SK-N-SH treated with all-trans-retinoic acid at 6 μM for 48 hours (cell line): Measurements from ENCODE around the gene SNRNP25.

Source experiments
- ATAC-seq: fragments of 200-7000 bp; cut with Tn5 transposase; 3 replicates; pipeline ENCODE4 v1.9.1; 2020; ENCODE audit warnings: mild to moderate bottlenecking, moderate library complexity
- ARNTL ChIP-seq: fragments of 450-650 bp; formaldehyde crosslinking; IDR thresholded peaks from 2 replicates; pipeline ENCODE4 v1.5.0; 2020; ENCODE audit warnings: low read depth, mild to moderate bottlenecking, moderate library complexity, borderline replicate concordance
- BACH2 ChIP-seq: fragments of 250-450 bp; sonication (Bioruptor Pico); IDR thresholded peaks from 2 replicates; pipeline ENCODE4 v1.9.0; 2021; ENCODE audit warnings: mild to moderate bottlenecking, borderline replicate concordance
- CSDC2 ChIP-seq: fragments of 250-450 bp; sonication (Bioruptor Pico); IDR thresholded peaks from 2 replicates; pipeline ENCODE4 v1.5.0; 2020; ENCODE audit warnings: mild to moderate bottlenecking, moderate library complexity
- ESRRG ChIP-seq: fragments of 250-450 bp; sonication (Bioruptor Pico); IDR thresholded peaks from 2 replicates; pipeline ENCODE4 v1.6.1; 2021; ENCODE audit warnings: mild to moderate bottlenecking
- GLIS3 ChIP-seq: fragments of 250-450 bp; sonication (Bioruptor Pico); IDR thresholded peaks from 2 replicates; pipeline ENCODE4 v1.5.0; 2020; ENCODE audit warnings: mild to moderate bottlenecking, moderate library complexity
- ISL1 ChIP-seq: fragments of 250-450 bp; sonication (Bioruptor Pico); IDR thresholded peaks from 2 replicates; pipeline ENCODE4 v2.1.2; 2022; ENCODE audit warnings: mild to moderate bottlenecking, moderate library complexity
- OSR1 ChIP-seq: fragments of 250-450 bp; sonication (Bioruptor Pico); IDR thresholded peaks from 2 replicates; pipeline ENCODE4 v1.8.0; 2022; ENCODE audit warnings: moderate library complexity, mild to moderate bottlenecking, inconsistent platforms
- PPARA ChIP-seq: fragments of 250-450 bp; sonication (Bioruptor Pico); IDR thresholded peaks from 2 replicates; pipeline ENCODE4 v1.5.0; 2020; ENCODE audit warnings: mild to moderate bottlenecking, borderline replicate concordance
- RARB ChIP-seq: fragments of 250-450 bp; sonication (Bioruptor Pico); IDR thresholded peaks from 2 replicates; pipeline ENCODE4 v1.8.0; 2021; ENCODE audit warnings: mild to moderate bottlenecking, moderate library complexity
- SNAI2 ChIP-seq: fragments of 250-450 bp; sonication (Bioruptor Pico); IDR thresholded peaks from 2 replicates; pipeline ENCODE4 v1.5.0; 2020; ENCODE audit warnings: mild to moderate bottlenecking, moderate library complexity
- TCF4 ChIP-seq: fragments of 250-450 bp; sonication (Bioruptor Pico); IDR thresholded peaks from 2 replicates; pipeline ENCODE4 v1.8.0; 2021; ENCODE audit warnings: mild to moderate bottlenecking, moderate library complexity, borderline replicate concordance
- TOX ChIP-seq: fragments of 250-450 bp; sonication (Bioruptor Pico); IDR thresholded peaks from 2 replicates; pipeline ENCODE4 v1.8.0; 2021; ENCODE audit warnings: mild to moderate bottlenecking, moderate library complexity, borderline replicate concordance
- ZC3H10 ChIP-seq: fragments of 250-450 bp; sonication (Bioruptor Pico); IDR thresholded peaks from 2 replicates; pipeline ENCODE4 v1.5.1; 2021; ENCODE audit warnings: mild to moderate bottlenecking, moderate library complexity
- ZFP3 ChIP-seq: fragments of 250-450 bp; sonication (Bioruptor Pico); IDR thresholded peaks from 2 replicates; pipeline ENCODE4 v1.5.0; 2020; ENCODE audit warnings: mild to moderate bottlenecking, moderate library complexity
- ZFP30 ChIP-seq: fragments of 450-650 bp; formaldehyde crosslinking; IDR thresholded peaks from 2 replicates; pipeline ENCODE4 v1.5.0; 2022; ENCODE audit warnings: mild to moderate bottlenecking, moderate library complexity
- ZNF565 ChIP-seq: fragments of 450-650 bp; formaldehyde crosslinking; conservative IDR thresholded peaks from 2 replicates; pipeline ENCODE4 v1.5.0; 2020; ENCODE audit warnings: low read depth, mild to moderate bottlenecking, moderate library complexity
- ZNF70 ChIP-seq: fragments of 450-650 bp; formaldehyde crosslinking; IDR thresholded peaks from 2 replicates; pipeline ENCODE4 v1.5.0; 2020; ENCODE audit warnings: mild to moderate bottlenecking, moderate library complexity
- ZNF8 ChIP-seq: fragments of 450-650 bp; formaldehyde crosslinking; IDR thresholded peaks from 2 replicates; pipeline ENCODE4 v1.5.0; 2020; ENCODE audit warnings: mild to moderate bottlenecking, moderate library complexity
- TF ChIP-seq, protein P1 (sequence below): fragments of 250-450 bp; sonication (Bioruptor Pico); IDR thresholded peaks from 2 replicates; pipeline ENCODE4 v1.5.1; 2020; ENCODE audit warnings: low read depth, mild to moderate bottlenecking, moderate library complexity
- TF ChIP-seq, protein P2 (sequence below): fragments of 250-450 bp; sonication (Bioruptor Pico); IDR thresholded peaks from 2 replicates; pipeline ENCODE4 v1.8.0; 2020; ENCODE audit warnings: mild to moderate bottlenecking, moderate library complexity, borderline replicate concordance
- TF ChIP-seq, protein P3 (sequence below): fragments of 250-450 bp; sonication (Bioruptor Pico); IDR thresholded peaks from 2 replicates; pipeline ENCODE4 v1.8.0; 2021; ENCODE audit warnings: low read depth, mild to moderate bottlenecking, moderate library complexity, borderline replicate concordance
- TF ChIP-seq, protein P4 (sequence below): fragments of 250-450 bp; sonication (Bioruptor Pico); IDR thresholded peaks from 2 replicates; pipeline ENCODE4 v1.5.0; 2020; ENCODE audit warnings: mild to moderate bottlenecking, moderate library complexity

Gene SNRNP25

DNA sequence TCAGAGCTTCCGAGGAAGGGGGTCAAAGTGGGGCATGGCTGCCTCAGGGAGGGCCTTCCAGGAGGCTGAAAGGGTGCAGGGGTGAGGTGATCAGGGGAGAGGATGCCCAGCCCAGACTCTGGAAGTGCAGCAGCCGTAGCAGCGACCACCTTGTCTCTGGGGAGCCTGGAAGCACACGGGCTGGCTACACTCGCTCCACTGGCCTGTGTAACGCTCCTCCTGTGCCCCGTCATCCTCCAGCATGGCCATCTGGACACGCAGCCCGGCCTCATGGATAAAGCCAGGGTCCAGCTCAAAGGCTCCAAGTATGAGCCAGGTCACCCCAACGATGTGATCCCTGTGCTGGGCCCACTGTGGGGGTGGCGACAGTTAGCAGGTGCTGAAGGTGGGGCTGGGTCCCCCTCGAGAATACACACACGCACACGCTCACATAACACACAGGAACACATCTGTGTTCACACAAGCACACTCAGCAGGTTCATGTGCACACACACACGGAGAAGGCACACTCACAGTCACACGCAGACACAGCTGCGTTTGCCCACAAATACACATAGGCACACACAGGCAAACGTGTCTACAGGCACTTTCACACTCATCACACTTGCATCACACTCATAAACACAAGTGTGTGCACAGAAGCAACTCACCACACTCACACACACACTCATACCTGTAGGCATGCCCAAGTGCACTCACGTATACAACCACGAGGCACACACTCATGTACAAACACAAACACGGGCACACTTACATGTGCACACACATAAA lies 19.6 kb upstream of the SNRNP25 start:
- no peak for ATAC-seq
- TF ChIP-seq ZNF565 (CRISPR knock-in tag), result no peak
- TF ChIP-seq ZNF8 (CRISPR knock-in tag), result no peak
- no peak for TF ChIP-seq ZNF70 (CRISPR knock-in tag)
- TF ChIP-seq, protein P1, sequence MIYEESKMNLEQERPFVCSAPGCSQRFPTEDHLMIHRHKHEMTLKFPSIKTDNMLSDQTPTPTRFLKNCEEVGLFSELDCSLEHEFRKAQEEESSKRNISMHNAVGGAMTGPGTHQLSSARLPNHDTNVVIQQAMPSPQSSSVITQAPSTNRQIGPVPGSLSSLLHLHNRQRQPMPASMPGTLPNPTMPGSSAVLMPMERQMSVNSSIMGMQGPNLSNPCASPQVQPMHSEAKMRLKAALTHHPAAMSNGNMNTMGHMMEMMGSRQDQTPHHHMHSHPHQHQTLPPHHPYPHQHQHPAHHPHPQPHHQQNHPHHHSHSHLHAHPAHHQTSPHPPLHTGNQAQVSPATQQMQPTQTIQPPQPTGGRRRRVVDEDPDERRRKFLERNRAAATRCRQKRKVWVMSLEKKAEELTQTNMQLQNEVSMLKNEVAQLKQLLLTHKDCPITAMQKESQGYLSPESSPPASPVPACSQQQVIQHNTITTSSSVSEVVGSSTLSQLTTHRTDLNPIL, result no peak
- no peak for TF ChIP-seq ESRRG (CRISPR knock-in tag)
- TF ChIP-seq RARB, result no peak
- TF ChIP-seq ZFP3, result no peak
- no peak for TF ChIP-seq ARNTL
- TF ChIP-seq TCF4 (CRISPR knock-in tag), result no peak
- no peak for TF ChIP-seq ISL1
- TF ChIP-seq, protein P2, sequence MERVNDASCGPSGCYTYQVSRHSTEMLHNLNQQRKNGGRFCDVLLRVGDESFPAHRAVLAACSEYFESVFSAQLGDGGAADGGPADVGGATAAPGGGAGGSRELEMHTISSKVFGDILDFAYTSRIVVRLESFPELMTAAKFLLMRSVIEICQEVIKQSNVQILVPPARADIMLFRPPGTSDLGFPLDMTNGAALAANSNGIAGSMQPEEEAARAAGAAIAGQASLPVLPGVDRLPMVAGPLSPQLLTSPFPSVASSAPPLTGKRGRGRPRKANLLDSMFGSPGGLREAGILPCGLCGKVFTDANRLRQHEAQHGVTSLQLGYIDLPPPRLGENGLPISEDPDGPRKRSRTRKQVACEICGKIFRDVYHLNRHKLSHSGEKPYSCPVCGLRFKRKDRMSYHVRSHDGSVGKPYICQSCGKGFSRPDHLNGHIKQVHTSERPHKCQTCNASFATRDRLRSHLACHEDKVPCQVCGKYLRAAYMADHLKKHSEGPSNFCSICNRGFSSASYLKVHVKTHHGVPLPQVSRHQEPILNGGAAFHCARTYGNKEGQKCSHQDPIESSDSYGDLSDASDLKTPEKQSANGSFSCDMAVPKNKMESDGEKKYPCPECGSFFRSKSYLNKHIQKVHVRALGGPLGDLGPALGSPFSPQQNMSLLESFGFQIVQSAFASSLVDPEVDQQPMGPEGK (CRISPR knock-in tag), result no peak
- TF ChIP-seq PPARA (CRISPR knock-in tag), result no peak
- no peak for TF ChIP-seq ZFP30
- no peak for TF ChIP-seq TOX
- no peak for TF ChIP-seq BACH2 (CRISPR knock-in tag)
- no peak for TF ChIP-seq ZC3H10 (CRISPR knock-in tag)
- TF ChIP-seq GLIS3, result no peak
- TF ChIP-seq, protein P3, sequence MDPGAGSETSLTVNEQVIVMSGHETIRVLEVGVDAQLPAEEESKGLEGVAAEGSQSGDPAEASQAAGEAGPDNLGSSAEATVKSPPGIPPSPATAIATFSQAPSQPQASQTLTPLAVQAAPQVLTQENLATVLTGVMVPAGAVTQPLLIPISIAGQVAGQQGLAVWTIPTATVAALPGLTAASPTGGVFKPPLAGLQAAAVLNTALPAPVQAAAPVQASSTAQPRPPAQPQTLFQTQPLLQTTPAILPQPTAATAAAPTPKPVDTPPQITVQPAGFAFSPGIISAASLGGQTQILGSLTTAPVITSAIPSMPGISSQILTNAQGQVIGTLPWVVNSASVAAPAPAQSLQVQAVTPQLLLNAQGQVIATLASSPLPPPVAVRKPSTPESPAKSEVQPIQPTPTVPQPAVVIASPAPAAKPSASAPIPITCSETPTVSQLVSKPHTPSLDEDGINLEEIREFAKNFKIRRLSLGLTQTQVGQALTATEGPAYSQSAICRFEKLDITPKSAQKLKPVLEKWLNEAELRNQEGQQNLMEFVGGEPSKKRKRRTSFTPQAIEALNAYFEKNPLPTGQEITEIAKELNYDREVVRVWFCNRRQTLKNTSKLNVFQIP (CRISPR knock-in tag), result no peak
- TF ChIP-seq, all 23 proteins: peak for 0

GRCh38 chr16:34648-34987 lies 19.0 kb upstream of the SNRNP25 start:
- ATAC-seq, result no peak
- TF ChIP-seq ZNF565 (CRISPR knock-in tag) (no peak), BACH2 (CRISPR knock-in tag) (no peak), ARNTL (no peak), ESRRG (CRISPR knock-in tag) (no peak), GLIS3 (no peak), CSDC2 (CRISPR knock-in tag) (no peak), ZC3H10 (CRISPR knock-in tag) (no peak), ZNF8 (CRISPR knock-in tag) (no peak), TCF4 (CRISPR knock-in tag) (no peak), ZFP30 (no peak), RARB (no peak), OSR1 (CRISPR knock-in tag) (no peak)
- TF ChIP-seq, protein P3 (CRISPR knock-in tag), result no peak

GRCh38 chr16:35011-35677 lies 18.5 kb upstream of the SNRNP25 start:
- no peak for TF ChIP-seq ISL1
- no peak for TF ChIP-seq SNAI2 (CRISPR knock-in tag)
- TF ChIP-seq ZFP30, result no peak
- no peak for TF ChIP-seq ESRRG (CRISPR knock-in tag)
- TF ChIP-seq, protein P4, sequence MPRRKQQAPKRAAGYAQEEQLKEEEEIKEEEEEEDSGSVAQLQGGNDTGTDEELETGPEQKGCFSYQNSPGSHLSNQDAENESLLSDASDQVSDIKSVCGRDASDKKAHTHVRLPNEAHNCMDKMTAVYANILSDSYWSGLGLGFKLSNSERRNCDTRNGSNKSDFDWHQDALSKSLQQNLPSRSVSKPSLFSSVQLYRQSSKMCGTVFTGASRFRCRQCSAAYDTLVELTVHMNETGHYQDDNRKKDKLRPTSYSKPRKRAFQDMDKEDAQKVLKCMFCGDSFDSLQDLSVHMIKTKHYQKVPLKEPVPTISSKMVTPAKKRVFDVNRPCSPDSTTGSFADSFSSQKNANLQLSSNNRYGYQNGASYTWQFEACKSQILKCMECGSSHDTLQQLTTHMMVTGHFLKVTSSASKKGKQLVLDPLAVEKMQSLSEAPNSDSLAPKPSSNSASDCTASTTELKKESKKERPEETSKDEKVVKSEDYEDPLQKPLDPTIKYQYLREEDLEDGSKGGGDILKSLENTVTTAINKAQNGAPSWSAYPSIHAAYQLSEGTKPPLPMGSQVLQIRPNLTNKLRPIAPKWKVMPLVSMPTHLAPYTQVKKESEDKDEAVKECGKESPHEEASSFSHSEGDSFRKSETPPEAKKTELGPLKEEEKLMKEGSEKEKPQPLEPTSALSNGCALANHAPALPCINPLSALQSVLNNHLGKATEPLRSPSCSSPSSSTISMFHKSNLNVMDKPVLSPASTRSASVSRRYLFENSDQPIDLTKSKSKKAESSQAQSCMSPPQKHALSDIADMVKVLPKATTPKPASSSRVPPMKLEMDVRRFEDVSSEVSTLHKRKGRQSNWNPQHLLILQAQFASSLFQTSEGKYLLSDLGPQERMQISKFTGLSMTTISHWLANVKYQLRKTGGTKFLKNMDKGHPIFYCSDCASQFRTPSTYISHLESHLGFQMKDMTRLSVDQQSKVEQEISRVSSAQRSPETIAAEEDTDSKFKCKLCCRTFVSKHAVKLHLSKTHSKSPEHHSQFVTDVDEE (CRISPR knock-in tag), result no peak
- TF ChIP-seq ZNF70 (CRISPR knock-in tag), result no peak
- TF ChIP-seq OSR1 (CRISPR knock-in tag), result no peak
- no peak for TF ChIP-seq ZNF565 (CRISPR knock-in tag)
- TF ChIP-seq ARNTL, result no peak
- TF ChIP-seq, all 23 proteins: peak for 0
- no peak; the same call in 2 of the 3 replicates for ATAC-seq
